ENCODE results near the gene FCN1.

GRCh38 chr9:134959126-134959970, 41.6 kb upstream of the FCN1 start:
- TF ChIP-seq POLR2AphosphoS5 (IDR thresholded peaks at IDR 0.05) (no peak), CTCF (IDR thresholded peaks at IDR 0.05) (no peak)

Measured in breast epithelium (tissue), 3 donors.